OCI-LY3 (cell line): ENCODE results near the gene SHC1.

Experiments used
- H2AFZ ChIP-seq: fragments of 200-600, 300-600 bp; shearing (Covaris generic); 2 replicates; pipeline ENCODE4 v1.6.0; 2014; ENCODE audit warnings: antibody characterized with exemption, low read depth, low read length
- H3K27ac ChIP-seq: fragments of 200-600, 300-600 bp; sonication (generic); 2 replicates; pipeline ENCODE4 v1.5.1; 2014; ENCODE audit warnings: mild to moderate bottlenecking, low read length, moderate library complexity, mixed read lengths
- H3K27me3 ChIP-seq: fragments of 200-600, 300-600 bp; sonication (generic); 2 replicates; pipeline ENCODE4 v1.6.1; 2014; ENCODE audit warnings: low read depth, low read length, mixed read lengths
- H3K36me3 ChIP-seq: fragments of 200-600, 300-600 bp; sonication (generic); replicated peaks from 2 replicates; pipeline ENCODE3; 2014; ENCODE audit warnings: low read depth, low read length, mixed read lengths
- H3K4me1 ChIP-seq: fragments of 300-600, 200-600 bp; sonication (generic); 2 replicates; pipeline ENCODE4 v1.6.1; 2014; ENCODE audit warnings: low read length, mixed read lengths
- H3K4me2 ChIP-seq: fragments of 200-600, 300-600 bp; sonication (generic); 2 replicates; pipeline ENCODE4 v1.6.1; 2014; ENCODE audit warnings: low read length, mixed read lengths
- H3K4me3 ChIP-seq: fragments of 300-600, 200-600 bp; sonication (generic); 2 replicates; pipeline ENCODE4 v1.5.1; 2014; ENCODE audit warnings: antibody characterized with exemption, mild to moderate bottlenecking, low read length, moderate library complexity
- H3K79me2 ChIP-seq: fragments of 300-600, 200-600 bp; shearing (Covaris generic); 2 replicates; pipeline ENCODE4 v1.6.1; 2014; ENCODE audit warnings: mild to moderate bottlenecking, low read length, mixed read lengths
- H3K9ac ChIP-seq: fragments of 300-600, 200-600 bp; shearing (Covaris generic); 2 replicates; pipeline ENCODE4 v1.6.0; 2014; ENCODE audit warnings: mild to moderate bottlenecking, low read length, moderate library complexity
- H3K9me3 ChIP-seq: fragments of 200-600, 300-600 bp; shearing (Covaris generic); 2 replicates; pipeline ENCODE4 v1.6.1; 2014; ENCODE audit warnings: low read length, mixed read lengths; ENCODE audit not compliant: insufficient read depth
- H4K20me1 ChIP-seq: fragments of 200-600, 300-600 bp; sonication (generic); 2 replicates; pipeline ENCODE4 v1.6.1; 2016; ENCODE audit warnings: low read length, mixed read lengths; ENCODE audit not compliant: insufficient read depth
- EZH2phosphoT487 ChIP-seq: fragments of 200-600 bp; shearing (Covaris generic); IDR thresholded peaks from 2 replicates; pipeline ENCODE4 v1.6.1; 2018; ENCODE audit warnings: antibody characterized with exemption, mixed run types, low read depth
- TF ChIP-seq, protein P1 (sequence below): fragments of 200-600, 300-600 bp; sonication (generic); IDR thresholded peaks from 2 replicates; pipeline ENCODE4 v1.5.1; 2014; ENCODE audit warnings: antibody characterized with exemption, low read length, low read depth

SHC1 gene

GRCh38 chr1:154969860-154970452 is 591 bp downstream of the SHC1 start:
- Histone ChIP-seq H3K27ac (no peak overlapping the region), H3K4me1 (peaks cover 15% of the 10 kb centered on the region), H3K79me2 (peaks cover 18% of the 10 kb centered on the region), H2AFZ (no peak overlapping the region), H3K4me3 (no peak overlapping the region), H3K4me2 (no peak overlapping the region), H3K9me3 (no peaks in the 10 kb centered on the region), H3K36me3 (peaks cover 18% of the 10 kb centered on the region), H3K27me3 (no peaks in the 10 kb centered on the region), H4K20me1 (no peaks in the 10 kb centered on the region), H3K9ac (no peak overlapping the region)
- TF ChIP-seq, protein P1, sequence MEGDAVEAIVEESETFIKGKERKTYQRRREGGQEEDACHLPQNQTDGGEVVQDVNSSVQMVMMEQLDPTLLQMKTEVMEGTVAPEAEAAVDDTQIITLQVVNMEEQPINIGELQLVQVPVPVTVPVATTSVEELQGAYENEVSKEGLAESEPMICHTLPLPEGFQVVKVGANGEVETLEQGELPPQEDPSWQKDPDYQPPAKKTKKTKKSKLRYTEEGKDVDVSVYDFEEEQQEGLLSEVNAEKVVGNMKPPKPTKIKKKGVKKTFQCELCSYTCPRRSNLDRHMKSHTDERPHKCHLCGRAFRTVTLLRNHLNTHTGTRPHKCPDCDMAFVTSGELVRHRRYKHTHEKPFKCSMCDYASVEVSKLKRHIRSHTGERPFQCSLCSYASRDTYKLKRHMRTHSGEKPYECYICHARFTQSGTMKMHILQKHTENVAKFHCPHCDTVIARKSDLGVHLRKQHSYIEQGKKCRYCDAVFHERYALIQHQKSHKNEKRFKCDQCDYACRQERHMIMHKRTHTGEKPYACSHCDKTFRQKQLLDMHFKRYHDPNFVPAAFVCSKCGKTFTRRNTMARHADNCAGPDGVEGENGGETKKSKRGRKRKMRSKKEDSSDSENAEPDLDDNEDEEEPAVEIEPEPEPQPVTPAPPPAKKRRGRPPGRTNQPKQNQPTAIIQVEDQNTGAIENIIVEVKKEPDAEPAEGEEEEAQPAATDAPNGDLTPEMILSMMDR: no peak
- no peak for TF ChIP-seq EZH2phosphoT487

GRCh38 chr1:154969246-154969645 is 1.3 kb downstream of the SHC1 start:
- Histone ChIP-seq H3K9me3 (no peaks in the 10 kb centered on the region), H3K79me2 (peaks cover 17% of the 10 kb centered on the region), H2AFZ (no peak overlapping the region), H3K36me3 (peaks cover 18% of the 10 kb centered on the region), H3K4me2 (no peak overlapping the region), H3K27me3 (no peaks in the 10 kb centered on the region), H3K4me3 (no peak overlapping the region), H3K4me1 (peaks cover 15% of the 10 kb centered on the region), H3K27ac (no peak overlapping the region), H4K20me1 (no peaks in the 10 kb centered on the region), H3K9ac (no peak overlapping the region)
- TF ChIP-seq, protein P1: no peak
- TF ChIP-seq EZH2phosphoT487: no peak

- H2AFZ ChIP-seq: no peak overlapping the region
- no peak overlapping the region for H3K9ac ChIP-seq
- H4K20me1 ChIP-seq: no peaks in the 10 kb centered on the region
- no peak overlapping the region for H3K4me3 ChIP-seq
- H3K4me2 ChIP-seq: no peak overlapping the region
- H3K79me2 ChIP-seq: peaks cover 17% of the 10 kb centered on the region
- H3K4me1 ChIP-seq: peaks cover 15% of the 10 kb centered on the region
- no peak overlapping the region for H3K27ac ChIP-seq
- H3K9me3 ChIP-seq: no peaks in the 10 kb centered on the region
- peaks cover 20% of the 10 kb centered on the region for H3K36me3 ChIP-seq
- no peak for TF ChIP-seq EZH2phosphoT487
- TF ChIP-seq, protein P1: no peak
- H3K27me3 ChIP-seq: no peaks in the 10 kb centered on the region
Measured at GRCh38 chr1:154968731-154969130, 1.8 kb downstream of the SHC1 start.

DNA sequence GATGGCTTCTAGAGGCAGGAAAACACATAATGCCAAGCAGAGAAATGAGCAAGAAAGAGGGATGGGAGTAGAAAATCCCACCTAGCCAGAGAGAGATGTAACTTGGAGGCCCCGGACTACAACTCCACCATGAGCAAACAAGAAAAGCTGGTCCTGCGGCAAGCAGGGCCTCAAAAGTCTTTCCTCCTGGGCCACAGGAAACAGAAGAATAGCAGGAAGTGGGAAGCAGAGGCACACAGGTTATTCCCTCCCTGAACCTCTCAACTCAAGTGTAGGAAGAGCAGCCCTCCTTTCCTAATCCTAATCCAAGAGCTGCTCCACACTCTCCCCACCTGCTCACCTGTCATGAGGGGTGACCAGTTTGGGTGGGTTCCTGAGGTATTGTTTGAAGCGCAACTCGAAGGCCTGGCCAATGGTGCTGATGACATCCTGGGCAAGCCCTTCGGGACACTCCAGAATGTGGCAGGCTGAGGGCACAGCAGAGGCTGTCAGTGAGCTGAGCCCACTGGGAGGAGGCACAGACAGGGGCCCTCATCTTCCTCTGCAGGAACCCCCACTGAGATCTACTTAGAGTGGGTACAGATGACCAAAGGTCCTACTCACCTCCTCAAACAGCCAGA is 3.1 kb downstream of the SHC1 start:
- Histone ChIP-seq H3K4me1 (peaks cover 14% of the 10 kb centered on the region), H3K79me2 (peaks cover 17% of the 10 kb centered on the region)
- TF ChIP-seq, protein P1: no peak
- TF ChIP-seq EZH2phosphoT487: no peak

More for the DNA sequence above, 3.1 kb downstream of the SHC1 start:
- Histone ChIP-seq H3K9ac (no peak overlapping the region), H3K27me3 (no peaks in the 10 kb centered on the region), H3K4me3 (no peak overlapping the region), H3K27ac (no peak overlapping the region), H3K4me2 (no peak overlapping the region), H2AFZ (no peak overlapping the region), H3K36me3 (peaks cover 23% of the 10 kb centered on the region), H4K20me1 (no peaks in the 10 kb centered on the region), H3K9me3 (no peaks in the 10 kb centered on the region)
